HG03108 (cell line): ENCODE measurements around the gene TTC27.

Experiments
- ATAC-seq: cut with Tn5 transposase; IDR thresholded peaks from one replicate; pipeline ENCODE4 v1.9.1; 2021; ENCODE audit warnings: moderate library complexity; ENCODE audit not compliant: unreplicated experiment

TTC27 gene

GRCh38 chr2:32802877-32803276 lies 175.0 kb downstream of the TTC27 start:
- no peak for ATAC-seq

GRCh38 chr2:32804205-32804604 lies 176.4 kb downstream of the TTC27 start:
- ATAC-seq, result no peak

DNA sequence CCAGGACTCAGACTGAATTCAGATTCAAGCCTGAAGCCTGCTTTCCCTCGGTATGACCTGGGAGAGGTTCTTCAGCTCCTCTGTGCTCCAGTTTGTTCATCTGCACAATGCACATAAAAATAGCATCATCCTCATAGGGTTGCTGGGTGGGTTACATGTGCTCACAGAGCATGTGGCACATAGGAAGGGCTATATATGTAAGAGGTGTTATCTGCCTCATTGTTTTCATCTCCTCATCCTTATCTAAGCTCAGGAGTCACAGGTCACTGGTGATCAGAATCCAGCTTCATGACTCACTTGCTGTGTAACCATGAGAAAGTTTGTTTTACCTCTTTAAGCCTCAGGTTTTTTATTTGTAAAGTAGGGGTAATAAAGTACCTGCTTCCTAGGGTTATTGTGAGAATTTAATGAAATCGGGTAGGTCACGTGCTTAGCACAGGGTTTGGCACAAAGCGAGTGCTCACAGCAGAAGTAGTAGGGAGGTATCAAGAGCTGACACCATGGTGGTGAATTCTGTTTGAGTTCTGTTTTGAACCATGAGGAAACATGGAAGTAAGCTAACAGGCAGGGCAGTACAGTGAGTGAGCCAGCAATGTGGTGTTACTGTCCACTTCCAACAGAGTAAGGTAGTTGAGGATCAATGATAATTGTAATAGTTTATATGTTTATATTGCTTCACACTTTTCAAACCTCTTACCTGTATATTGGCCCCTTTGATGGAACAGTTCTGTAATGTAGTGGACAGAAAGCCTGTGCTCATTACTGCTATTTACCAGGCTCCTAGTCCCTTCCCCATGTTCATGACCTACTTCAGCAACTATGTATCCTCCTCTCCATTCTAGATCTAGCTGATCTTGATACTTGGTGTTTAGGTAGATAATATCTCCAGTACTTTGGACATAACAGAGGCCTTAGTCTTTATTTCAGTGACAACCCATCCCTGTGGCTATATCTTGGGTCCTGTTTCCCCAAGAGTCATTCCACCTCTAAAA lies 177.6 kb downstream of the TTC27 start:
- ATAC-seq, result no peak

DNA sequence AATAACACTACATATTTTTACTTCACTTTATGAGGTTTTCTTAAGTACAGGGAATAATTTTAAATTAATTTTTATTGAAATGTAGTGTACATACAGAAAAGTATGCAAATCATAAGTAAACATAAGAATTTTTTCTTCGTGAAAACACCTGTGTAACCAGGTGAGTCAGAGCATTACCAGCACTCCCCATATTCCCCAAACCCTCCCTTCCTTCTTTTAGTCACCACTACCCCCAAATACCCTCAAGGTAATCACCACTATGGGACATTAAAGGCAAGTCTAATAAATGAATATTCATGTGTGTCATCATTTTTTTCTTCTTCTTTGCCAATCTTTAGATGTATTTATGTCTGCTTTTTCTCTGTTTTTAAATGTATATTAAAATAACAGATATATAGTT lies 179.0 kb downstream of the TTC27 start:
- no peak for ATAC-seq

DNA sequence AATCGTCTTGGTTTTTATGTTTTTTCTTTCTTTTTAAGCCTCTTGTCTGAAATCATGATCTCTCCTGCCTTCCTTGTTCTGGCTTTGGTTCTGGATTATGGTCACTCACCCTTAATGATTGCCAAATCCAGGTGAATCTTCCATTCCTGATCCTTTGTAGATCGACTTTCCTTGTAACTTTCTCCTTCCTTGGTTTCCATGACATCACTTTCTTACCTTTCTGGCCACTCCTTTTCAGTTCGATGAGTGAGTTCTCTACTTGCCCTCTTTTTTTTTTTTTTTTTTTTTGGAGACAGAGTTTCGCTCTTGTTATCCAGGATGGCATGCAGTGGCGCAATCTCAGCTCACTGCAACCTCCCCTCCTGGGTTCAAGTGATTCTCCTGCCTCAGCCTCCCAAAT lies 179.8 kb downstream of the TTC27 start:
- ATAC-seq, result no peak

- ATAC-seq, result no peak
These were observed 183.2 kb downstream of the TTC27 start for GRCh38 chr2:32810909-32811495.

DNA sequence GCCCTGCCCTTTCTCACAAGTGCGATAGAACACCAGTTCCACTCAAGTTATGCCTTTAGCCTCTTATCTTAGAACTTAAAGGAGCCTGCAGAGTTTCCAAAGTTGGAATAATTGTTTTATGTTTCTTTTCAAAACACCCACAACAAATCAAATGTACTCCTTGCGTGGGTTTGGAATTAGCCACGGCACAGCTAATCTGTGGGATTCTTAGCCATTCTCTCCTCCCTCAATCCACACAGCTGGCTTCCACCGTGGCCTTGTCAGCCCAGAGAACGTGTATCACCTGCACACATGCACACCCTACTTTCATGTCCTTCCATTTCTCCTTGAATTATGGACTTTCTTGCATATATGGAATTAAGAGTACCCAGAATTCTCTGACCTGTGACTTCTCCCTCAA lies 183.8 kb downstream of the TTC27 start:
- ATAC-seq, result no peak

DNA sequence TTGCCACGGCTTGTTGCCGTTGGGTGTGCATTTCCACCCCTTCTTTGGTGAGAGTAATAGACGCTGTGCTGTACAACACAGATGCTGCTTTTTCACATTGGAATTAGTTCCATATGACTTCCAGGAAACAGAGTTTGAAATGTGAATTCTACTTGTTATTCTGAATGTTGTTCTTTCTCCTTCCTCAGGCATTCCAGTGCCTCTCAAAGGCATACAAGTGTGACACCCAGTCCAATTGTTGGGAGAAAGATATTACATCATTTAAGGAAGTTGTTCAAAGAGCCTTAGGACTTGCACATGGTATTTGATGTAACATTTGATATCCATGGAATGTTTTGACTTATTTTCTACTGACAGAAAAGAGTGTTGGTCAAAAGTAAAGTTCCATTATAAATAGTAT lies 184.5 kb downstream of the TTC27 start:
- no peak for ATAC-seq

DNA sequence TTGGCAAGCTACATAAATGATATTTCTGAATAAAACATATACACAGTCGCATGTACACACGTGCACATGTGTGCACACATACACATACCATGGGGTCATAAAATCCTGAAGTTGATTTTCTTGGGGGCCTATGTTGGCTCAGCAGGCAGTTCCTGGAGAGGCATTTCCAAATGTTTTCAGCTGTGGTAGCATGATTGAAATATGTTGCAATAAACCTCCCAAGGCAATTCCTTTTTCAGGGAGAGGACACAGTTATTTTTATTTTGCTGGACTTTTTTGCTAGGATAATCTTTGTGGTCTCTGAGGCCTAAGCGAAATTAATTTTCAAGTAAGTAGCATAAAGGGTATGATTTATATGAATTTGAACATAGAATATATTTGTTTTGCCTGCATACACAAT lies 192.2 kb downstream of the TTC27 start:
- ATAC-seq, result no peak

- no peak for ATAC-seq
These were observed 192.9 kb downstream of the TTC27 start for GRCh38 chr2:32820701-32821100.

DNA sequence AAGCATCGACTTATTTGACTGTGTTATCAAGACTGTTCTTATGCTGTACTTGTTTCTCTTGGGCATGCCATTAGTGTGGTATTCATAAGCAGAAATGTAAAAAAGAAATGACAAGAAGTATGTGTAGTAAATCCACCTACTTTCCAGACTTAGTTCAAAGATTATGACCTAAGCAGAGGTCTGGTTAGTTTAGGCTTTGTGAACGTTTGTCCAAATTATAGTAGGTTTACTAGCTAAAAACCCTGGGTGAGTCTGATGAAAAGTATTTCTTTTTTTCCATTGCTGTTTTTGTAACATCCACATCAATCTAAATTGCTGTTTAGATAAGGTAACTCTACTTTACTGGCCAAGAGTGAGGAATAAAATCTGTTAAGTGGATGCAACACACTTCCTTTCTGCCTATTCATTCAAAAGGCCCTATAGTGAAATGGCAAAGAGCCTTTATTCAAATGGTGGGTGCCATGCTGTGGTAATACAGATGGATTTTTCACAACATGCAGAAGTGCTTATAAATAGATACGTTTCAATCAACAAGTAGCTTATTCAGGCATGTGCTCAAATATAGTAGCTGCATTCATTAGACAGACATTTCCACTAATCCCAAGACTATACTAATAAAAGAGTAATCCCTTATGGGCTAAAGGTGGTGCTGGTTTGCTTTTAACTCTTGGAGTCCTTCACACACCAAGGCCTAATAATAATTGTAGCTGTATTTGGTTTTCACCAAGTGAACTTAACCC lies 196.4 kb downstream of the TTC27 start:
- no peak for ATAC-seq

GRCh38 chr2:32825291-32825712 lies 197.5 kb downstream of the TTC27 start:
- ATAC-seq, result no peak

DNA sequence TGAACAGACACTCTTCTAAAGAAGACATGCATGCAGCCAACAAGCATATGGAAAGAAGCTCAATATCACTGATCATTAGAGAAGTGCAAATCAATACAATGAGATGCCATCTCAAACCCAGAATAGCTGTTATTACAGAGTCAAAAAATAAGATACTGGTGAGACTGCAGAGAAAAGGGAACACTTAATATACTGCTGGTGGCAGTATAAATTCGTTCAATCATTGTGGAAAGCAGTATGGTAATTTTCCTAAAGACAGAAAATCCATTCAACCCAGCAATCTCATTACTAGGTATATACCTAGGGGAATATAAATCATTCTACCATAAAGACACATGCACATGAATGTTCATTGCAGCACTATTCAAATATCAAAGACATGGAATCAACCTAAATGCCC lies 202.3 kb downstream of the TTC27 start:
- ATAC-seq, result no peak

GRCh38 chr2:32832821-32833220 lies 205.0 kb downstream of the TTC27 start:
- no peak for ATAC-seq

DNA sequence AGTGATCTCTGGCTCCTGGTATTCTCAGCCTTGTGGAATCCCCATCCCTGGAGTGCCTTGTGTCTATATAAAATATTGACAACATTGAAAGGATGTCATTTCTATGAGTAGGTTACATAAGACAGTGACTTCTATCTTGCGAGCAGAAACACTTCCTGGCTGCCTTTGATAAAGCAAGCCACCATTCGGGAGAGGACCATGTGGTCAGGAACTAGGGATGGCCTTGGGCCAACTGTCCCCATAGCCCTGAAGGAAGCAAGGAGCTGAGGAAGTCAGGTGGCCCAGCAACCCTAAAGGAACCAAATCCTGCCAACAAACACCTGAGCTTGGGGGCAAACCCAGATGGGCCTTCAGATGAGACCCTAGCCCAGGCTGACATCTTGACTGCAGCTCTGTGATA lies 205.9 kb downstream of the TTC27 start:
- no peak for ATAC-seq

GRCh38 chr2:32835148-32835547 lies 207.3 kb downstream of the TTC27 start:
- ATAC-seq, result no peak

GRCh38 chr2:32836933-32837332 lies 209.1 kb downstream of the TTC27 start:
- ATAC-seq, result no peak

- peak; percentile 84 for ATAC-seq
These were observed 210.6 kb downstream of the TTC27 start for GRCh38 chr2:32838418-32838817.

DNA sequence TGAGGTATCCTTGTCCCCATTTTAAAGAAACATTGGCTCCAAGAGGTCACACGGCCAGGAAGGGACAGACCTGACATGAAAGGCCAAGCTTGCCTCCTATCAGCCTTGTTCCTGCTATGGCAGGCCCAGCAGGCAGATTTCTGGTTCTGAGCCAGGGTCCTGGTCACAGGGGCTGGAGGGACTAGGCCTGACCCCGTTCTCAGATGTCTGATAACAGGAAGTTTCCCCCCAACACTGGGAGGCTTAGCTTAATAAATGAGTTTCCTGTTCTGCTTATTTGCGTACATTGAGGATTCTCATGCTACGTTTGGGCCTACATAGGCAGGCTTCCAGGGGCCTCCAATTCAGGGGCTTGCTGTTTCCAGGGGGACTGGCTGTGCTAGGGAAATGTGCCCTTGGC lies 211.1 kb downstream of the TTC27 start:
- ATAC-seq, result no peak

GRCh38 chr2:32841931-32842898 lies 214.4 kb downstream of the TTC27 start:
- no peak for ATAC-seq
